GM19397 (cell line): Measurements from ENCODE around the gene PSMC3IP.
A peak's percentile ranks its signal among the peaks of the same experiment; 100 is the strongest.

Experiments used
- ATAC-seq: cut with Tn5 transposase; IDR thresholded peaks from one replicate; pipeline ENCODE4 v1.9.1; 2021; ENCODE audit warnings: mild to moderate bottlenecking, moderate library complexity; ENCODE audit not compliant: unreplicated experiment

The PSMC3IP gene

DNA sequence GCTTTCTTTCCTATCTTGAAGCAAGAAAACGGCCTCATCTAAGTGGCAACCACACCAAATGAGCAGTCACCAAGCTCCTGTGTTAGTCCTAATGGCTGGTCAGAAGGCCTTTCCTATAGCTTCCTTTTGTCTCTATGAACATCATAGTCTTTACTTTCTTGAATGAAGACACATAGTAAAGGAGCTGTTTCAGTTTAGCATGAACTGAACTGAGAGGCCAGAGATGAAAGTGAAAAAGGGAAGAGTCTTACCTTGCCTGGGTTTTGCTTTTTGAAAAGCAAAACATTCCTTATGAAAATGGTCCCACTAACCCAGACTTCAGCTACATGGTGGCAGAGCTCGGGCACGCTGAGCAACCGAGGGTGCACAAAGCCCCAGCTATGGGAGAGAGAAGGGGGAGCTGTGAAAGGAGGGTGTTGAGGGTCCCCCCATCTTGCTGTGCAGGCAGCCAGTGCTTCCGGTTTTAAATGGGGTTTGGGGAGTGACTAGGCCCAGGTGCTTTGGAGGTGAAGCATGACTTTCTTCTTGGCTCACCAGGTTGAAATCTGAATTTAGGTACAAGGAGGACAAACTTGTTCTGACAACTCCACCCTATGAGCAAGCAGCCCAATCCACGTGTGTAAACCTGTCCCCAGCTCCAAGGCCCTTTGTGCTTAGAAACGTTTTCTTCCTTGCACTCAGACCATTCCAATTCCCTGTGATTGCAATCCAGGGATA, 9.1 kb upstream of the PSMC3IP start:
- ATAC-seq = peak; percentile 54

DNA sequence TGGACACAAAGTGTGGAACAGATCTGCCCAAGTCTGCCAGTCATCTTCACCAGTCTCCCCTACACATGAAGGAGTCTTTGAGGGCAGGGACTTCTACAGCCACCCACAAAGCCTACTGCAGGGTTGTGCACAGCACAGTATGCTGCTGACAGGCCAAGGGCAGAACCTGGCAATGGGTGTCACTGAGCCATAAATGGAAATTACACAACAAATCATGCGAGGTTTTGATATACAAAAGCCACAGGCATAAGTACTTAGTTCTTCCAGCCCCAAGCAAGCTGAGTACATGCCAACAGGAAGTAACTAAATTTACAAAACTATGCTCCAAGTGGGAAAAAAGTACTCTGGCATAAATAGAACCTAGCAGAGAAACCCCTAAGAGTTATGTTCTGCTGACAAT, 7.8 kb upstream of the PSMC3IP start:
- ATAC-seq = no peak

GRCh38 chr17:42584880-42585279, 7.4 kb upstream of the PSMC3IP start:
- ATAC-seq = no peak

GRCh38 chr17:42581744-42582270, 4.3 kb upstream of the PSMC3IP start:
- no peak for ATAC-seq

DNA sequence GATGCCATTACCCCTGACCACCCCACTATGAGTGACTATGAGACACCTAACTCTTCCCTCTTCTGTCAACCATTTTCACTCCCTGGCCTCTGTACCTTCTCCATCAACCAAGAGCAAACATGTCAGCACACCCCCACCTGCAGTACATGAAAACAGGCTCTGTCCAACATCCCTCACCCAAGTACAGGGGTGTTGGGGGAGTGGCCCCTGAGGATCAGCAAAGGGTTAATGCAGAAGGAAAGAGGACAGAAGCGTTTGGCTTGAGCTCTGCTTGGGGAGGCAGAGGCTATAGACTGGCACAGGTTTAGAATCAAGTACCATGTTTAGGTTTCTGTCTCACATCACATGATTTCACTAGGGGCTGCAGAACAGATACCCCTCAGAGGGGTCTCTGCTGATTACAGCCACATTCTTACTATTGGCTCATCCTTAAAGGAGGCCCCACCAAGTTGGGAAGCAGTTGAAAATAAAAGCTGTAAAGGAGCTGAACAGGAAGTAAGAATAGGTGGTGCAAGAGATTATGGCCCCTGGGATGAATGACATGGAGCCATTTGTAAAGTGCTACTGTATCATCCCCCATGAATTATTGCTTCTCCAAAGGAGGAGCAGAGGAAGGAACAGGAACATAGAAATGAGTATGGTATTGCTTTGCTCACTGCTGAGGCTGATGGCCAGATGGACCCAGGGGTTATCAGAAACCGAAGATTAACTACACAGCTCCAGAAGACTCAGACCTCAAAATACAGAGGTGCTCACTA, 2.4 kb upstream of the PSMC3IP start:
- ATAC-seq = no peak

- peak; percentile 51 for ATAC-seq
Measured at GRCh38 chr17:42578282-42578869, 847 bp upstream of the PSMC3IP start.

DNA sequence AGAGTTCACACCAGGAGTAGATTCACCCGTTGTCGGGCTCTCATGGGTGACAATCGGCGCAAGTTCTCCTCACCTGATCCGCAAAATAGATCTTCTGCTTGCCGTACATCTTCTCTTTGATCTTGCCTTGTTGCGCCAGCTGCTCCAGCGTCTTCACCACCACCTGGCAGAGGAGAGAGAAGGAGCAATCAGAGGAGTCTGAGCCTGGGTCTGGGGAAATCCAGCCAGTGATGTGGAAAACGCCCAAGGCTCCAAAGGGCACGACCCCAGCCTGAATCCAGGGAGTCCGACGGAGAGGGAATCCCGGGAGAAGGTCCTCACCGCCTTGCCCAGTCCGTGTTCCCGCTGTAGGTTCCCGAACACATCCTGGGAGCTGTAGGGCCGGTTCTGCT, 393 bp downstream of the PSMC3IP start:
- no peak for ATAC-seq

DNA sequence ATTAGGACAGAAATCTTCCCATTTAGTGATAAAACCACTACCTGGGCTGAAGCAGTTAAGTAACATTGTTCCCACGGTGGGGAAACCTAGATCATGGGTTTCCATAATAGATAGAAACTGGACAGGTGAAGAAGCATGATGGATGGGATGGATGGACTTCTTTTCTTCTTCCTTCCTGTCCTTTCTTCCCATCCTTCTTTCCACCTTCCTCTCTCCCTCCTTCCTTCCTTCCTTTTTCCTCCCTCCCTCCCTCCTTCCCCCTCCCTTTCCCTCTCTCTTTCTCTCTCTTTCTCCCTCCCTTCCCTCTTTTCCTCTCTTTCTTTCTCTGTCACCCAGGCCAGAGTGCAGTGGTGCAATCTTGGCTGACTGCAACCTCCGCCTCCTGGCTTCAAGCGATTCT, 3.1 kb downstream of the PSMC3IP start:
- ATAC-seq = no peak

GRCh38 chr17:42573095-42573494, 4.4 kb downstream of the PSMC3IP start:
- no peak for ATAC-seq

DNA sequence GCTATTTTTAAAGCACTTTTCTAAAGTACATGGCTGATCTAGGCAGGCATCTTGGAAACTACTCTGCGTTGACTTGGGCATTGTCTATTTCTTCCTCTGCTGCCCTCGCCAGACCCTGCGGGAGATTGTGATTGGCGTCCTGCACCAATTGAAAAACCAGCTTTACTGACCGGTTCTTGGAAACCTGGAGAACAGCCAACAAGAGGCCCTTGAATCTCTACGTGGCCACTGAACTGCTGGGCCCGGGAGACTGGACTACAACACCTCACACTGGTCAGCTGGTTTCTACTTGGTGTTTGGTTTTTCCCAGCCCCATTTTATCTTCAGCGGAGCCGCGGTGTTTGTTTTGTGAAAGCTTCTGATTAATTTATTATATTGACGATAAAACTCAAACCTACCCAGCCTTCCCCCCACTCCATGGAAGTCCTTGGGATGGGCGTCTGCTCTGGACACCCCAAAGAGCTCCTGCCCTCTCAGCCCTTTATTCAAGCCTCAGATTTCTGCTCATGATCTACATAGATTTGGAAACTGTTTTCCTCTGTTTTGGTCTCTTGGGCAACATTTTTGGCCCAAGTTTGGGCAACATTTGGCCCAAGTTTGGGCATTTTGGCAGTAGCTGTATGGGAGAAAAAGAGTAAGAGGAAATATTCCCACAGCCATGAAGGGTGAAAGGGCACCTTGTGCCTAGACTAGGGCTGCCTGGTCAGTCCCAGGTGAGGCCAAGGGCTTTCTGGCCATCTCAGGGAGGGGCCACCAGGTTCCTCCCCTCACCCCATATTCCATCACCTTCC, 5.9 kb downstream of the PSMC3IP start:
- ATAC-seq = no peak

GRCh38 chr17:42568341-42569111, 9.0 kb downstream of the PSMC3IP start:
- ATAC-seq = no peak

DNA sequence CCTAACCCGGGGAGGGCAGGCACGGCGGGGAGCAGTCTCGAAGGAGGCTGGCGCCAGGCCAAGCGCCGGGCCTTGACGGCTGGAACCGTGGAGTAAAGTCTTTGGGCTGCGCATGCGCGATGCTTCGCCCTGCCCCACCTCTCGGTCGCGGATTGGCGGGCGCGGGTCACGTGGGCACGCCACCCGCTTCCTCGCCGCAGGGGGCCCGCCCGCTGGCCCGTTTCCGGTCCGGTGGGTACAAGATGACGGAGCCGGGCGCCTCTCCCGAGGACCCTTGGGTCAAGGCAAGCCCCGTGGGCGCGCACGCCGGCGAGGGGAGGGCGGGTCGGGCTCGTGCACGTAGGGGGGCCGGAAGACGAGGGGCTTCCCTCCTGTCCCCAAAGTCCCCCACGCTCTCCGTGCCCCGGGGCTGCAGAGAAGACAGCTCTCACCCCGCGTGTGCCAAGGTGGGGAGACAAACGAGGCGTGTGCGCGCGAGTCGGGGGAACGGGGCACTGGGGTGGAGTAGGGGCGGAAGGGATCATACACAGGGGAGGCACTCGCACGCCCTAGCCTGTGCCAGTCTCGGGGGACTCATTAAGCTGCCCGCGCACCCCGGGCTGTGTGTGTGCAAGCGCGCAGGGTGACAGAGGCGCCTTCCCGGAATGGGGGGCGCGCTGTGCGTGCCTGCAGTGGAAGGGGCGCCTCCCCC, 10.5 kb downstream of the PSMC3IP start, which contains the start of gene MLX:
Gene MLX (plus strand): TSS at position 218 of the 691 bp plus-strand sequence. CDS start 25 bp downstream, at position 243.
- peak; percentile 67 for ATAC-seq

- ATAC-seq = peak; percentile 2
Measured at GRCh38 chr17:42566215-42566882, 11.2 kb downstream of the PSMC3IP start.

DNA sequence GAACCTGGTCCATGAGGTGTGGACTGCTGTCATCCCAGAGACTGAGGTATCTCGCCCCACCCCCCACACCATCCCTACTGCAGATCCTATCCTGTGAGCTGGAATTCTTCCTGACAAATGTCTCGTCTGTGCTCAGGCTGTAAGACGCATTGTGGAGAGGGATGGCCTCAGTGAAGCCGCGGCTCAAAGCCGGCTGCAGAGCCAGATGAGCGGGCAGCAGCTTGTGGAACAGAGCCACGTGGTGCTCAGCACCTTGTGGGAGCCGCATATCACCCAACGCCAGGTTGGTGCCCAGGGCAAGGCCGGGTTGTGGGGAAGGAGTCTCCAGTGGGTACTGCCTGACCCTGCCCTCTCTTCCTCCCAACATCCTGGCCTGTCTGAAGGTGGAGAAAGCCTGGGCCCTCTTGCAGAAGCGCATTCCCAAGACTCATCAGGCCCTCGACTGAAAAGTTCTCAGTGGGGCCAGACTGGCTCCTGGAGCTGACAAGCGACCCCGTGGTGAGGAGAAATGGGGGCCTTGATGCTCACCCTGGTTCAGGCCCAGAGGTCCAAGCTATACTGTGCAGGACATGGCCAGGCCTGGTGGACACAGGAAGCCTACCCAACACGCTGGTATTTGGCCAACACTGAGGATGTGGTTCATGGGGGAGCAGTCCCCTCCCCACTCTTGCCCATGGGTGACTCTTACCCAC, 11.9 kb downstream of the PSMC3IP start:
- ATAC-seq = no peak

- no peak for ATAC-seq
Measured at GRCh38 chr17:42564815-42565522, 12.6 kb downstream of the PSMC3IP start.

DNA sequence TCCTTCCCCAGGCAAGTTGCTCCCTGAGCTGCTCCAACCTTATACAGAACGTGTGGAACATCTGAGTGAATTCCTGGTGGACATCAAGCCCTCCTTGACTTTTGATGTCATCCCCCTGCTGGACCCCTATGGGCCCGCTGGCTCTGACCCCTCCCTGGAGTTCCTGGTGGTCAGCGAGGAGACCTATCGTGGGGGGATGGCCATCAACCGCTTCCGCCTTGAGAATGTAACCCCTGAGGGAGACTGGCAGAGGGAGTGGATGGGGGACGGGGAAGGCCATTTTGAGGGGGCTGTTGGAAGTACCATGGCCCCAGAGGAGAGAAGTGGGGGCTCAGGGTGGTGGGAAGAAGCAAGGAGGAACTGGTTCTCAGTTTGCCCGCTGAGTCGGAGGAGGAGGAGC, 13.6 kb downstream of the PSMC3IP start:
- ATAC-seq = no peak

GRCh38 chr17:42563543-42563942, 14.0 kb downstream of the PSMC3IP start:
- ATAC-seq = no peak

- ATAC-seq = no peak
Measured at GRCh38 chr17:42563143-42563509, 14.4 kb downstream of the PSMC3IP start.
